Spinal cord (tissue), 10 donors: ENCODE measurements around the gene RPL27A. TPM values are rescaled to one million over a fixed set of nuclear protein-coding genes. Genes with fewer than 3 reads are reported as not detected.
A peak's percentile ranks its signal among the peaks of the same experiment; 100 is the strongest.

Experiments used
- DNase-seq, 6 donors: peaks; one replicate each; pipeline versions ENCODE4 v3.0.0 to v3.0.0-alpha.2; 2013 to 2015; ENCODE audit warnings: low spot score in 6 of 6, low read depth in 4 of 6
- H3K27ac ChIP-seq: one replicate; pipeline ENCODE4 v1.5.1; 2013; ENCODE audit warnings: low read depth, low read length, control low read depth
- H3K27me3 ChIP-seq: one replicate; pipeline ENCODE4 v1.6.1; 2013; ENCODE audit warnings: low read length; ENCODE audit not compliant: control insufficient read depth, insufficient read depth
- H3K36me3 ChIP-seq: one replicate; pipeline ENCODE4 v1.6.1; 2013; ENCODE audit warnings: low read length; ENCODE audit not compliant: control insufficient read depth, insufficient read depth
- H3K4me1 ChIP-seq: one replicate; pipeline ENCODE4 v1.6.1; 2013; ENCODE audit warnings: low read length; ENCODE audit not compliant: control insufficient read depth, insufficient read depth
- H3K4me3 ChIP-seq: one replicate; pipeline ENCODE4 v1.5.1; 2013; ENCODE audit warnings: low read depth, low read length, control low read depth
- H3K9me3 ChIP-seq: one replicate; pipeline ENCODE4 v1.6.1; 2013; ENCODE audit warnings: low read length; ENCODE audit not compliant: control insufficient read depth, insufficient read depth
- WGBS: methylation state at CpG from one replicate; pipeline ENCODE4 v1.1.5; 2013; ENCODE audit warnings: missing lambda C conversion rate; ENCODE audit not compliant: insufficient coverage; 5-methylcytosine and 5-hydroxymethylcytosine counted together
- polyA plus RNA-seq, 2 donors: library from polyadenylated mRNA; unstranded; fragments of 120-200 nt; gene quantifications; one replicate each; pipeline ENCODE4 v1.2.1, GENCODE V29; 2013; ENCODE audit not compliant: insufficient read length in 2 of 2
- total RNA-seq, 2 donors: library from RNA; depleted of rRNA in 1 of 2; stranded (reverse); fragments of 120-200 nt in 1 of 2; fragments of >200 nt in 1 of 2; gene quantifications; one replicate each; pipeline versions ENCODE4 v1.2.3 to v1.2.4, GENCODE V29; 2013 to 2014
- donor health status: healthy.

The RPL27A gene
- total and polyA plus RNA-seq, 4 donors = 507 to 1,424 (median 1,389) TPM

GRCh38 chr11:8706673-8707432 lies 24.3 kb downstream of the RPL27A start:
- peak overlapping the region; percentile 83 for H3K27ac ChIP-seq
- DNase-seq = no peak
- 81% methylated on average over 9 of the region's 14 CpGs for WGBS
- peaks cover 79% of the 10 kb centered on the region for H3K36me3 ChIP-seq
- H3K27me3 ChIP-seq = no peaks in the 10 kb centered on the region
- H3K4me1 ChIP-seq = peaks cover 30% of the 10 kb centered on the region
- no peak overlapping the region for H3K4me3 ChIP-seq
- no peaks in the 10 kb centered on the region for H3K9me3 ChIP-seq

GRCh38 chr11:8707541-8708191 lies 25.1 kb downstream of the RPL27A start:
- Histone ChIP-seq H3K4me3 (no peak overlapping the region), H3K9me3 (no peaks in the 10 kb centered on the region), H3K27me3 (no peaks in the 10 kb centered on the region), H3K27ac (peak overlapping the region; percentile 83), H3K4me1 (peaks cover 30% of the 10 kb centered on the region), H3K36me3 (peaks cover 79% of the 10 kb centered on the region)
- 32% methylated on average over 8 of the region's 10 CpGs for WGBS
- peak in 2 of 6 donors; percentile 59 to 80 for DNase-seq

- WGBS = 23% methylated on average over 10 of the region's 12 CpGs
- Histone ChIP-seq H3K27me3 (no peaks in the 10 kb centered on the region), H3K4me3 (no peak overlapping the region), H3K27ac (peak overlapping the region; percentile 83), H3K4me1 (peaks cover 30% of the 10 kb centered on the region), H3K36me3 (peaks cover 72% of the 10 kb centered on the region), H3K9me3 (no peaks in the 10 kb centered on the region)
- peak in 3 of 6 donors; percentile 49 to 93 (median 86) for DNase-seq
These were observed 26.5 kb downstream of the RPL27A start for GRCh38 chr11:8709002-8709672.

- peaks cover 30% of the 10 kb centered on the region for H3K4me1 ChIP-seq
- H3K27ac ChIP-seq = peak overlapping the region; percentile 83
- DNase-seq = no peak
- peaks cover 77% of the 10 kb centered on the region for H3K36me3 ChIP-seq
- H3K9me3 ChIP-seq = no peaks in the 10 kb centered on the region
- no CpG with 5 or more reads among the region's 4 CpGs for WGBS
- no peak overlapping the region for H3K4me3 ChIP-seq
- H3K27me3 ChIP-seq = no peaks in the 10 kb centered on the region
These were observed 27.2 kb downstream of the RPL27A start for GRCh38 chr11:8709777-8710176.

GRCh38 chr11:8711895-8712442 lies 29.4 kb downstream of the RPL27A start:
- 89% methylated on average over 4 of the region's 5 CpGs for WGBS
- Histone ChIP-seq H3K27ac (no peak overlapping the region), H3K4me3 (no peak overlapping the region), H3K9me3 (no peaks in the 10 kb centered on the region), H3K36me3 (peaks cover 75% of the 10 kb centered on the region), H3K27me3 (no peaks in the 10 kb centered on the region), H3K4me1 (peaks cover 43% of the 10 kb centered on the region)
- DNase-seq = no peak

GRCh38 chr11:8712506-8712905 lies 29.9 kb downstream of the RPL27A start:
- 98% methylated on average over 5 of the region's 12 CpGs for WGBS
- H3K4me3 ChIP-seq = no peak overlapping the region
- H3K27ac ChIP-seq = no peak overlapping the region
- DNase-seq = no peak
- H3K36me3 ChIP-seq = peaks cover 75% of the 10 kb centered on the region
- H3K9me3 ChIP-seq = no peaks in the 10 kb centered on the region
- H3K27me3 ChIP-seq = no peaks in the 10 kb centered on the region
- peaks cover 43% of the 10 kb centered on the region for H3K4me1 ChIP-seq

- WGBS = 88% methylated on average over 8 of the region's 8 CpGs
- Histone ChIP-seq H3K4me1 (peaks cover 41% of the 10 kb centered on the region), H3K9me3 (no peaks in the 10 kb centered on the region), H3K4me3 (no peak overlapping the region), H3K27me3 (no peaks in the 10 kb centered on the region), H3K36me3 (peaks cover 71% of the 10 kb centered on the region), H3K27ac (no peak overlapping the region)
- no peak for DNase-seq
These were observed 31.3 kb downstream of the RPL27A start for GRCh38 chr11:8713760-8714454.

GRCh38 chr11:8714622-8715225 lies 32.1 kb downstream of the RPL27A start:
- no peak overlapping the region for H3K27ac ChIP-seq
- no peak for DNase-seq
- WGBS = 69% methylated on average over 2 of the region's 4 CpGs
- H3K36me3 ChIP-seq = peaks cover 65% of the 10 kb centered on the region
- no peaks in the 10 kb centered on the region for H3K9me3 ChIP-seq
- no peak overlapping the region for H3K4me3 ChIP-seq
- H3K4me1 ChIP-seq = peaks cover 41% of the 10 kb centered on the region
- H3K27me3 ChIP-seq = no peaks in the 10 kb centered on the region

GRCh38 chr11:8715501-8715900 lies 32.9 kb downstream of the RPL27A start:
- WGBS = 71% methylated on average over 15 of the region's 15 CpGs

More at GRCh38 chr11:8715501-8715900, 32.9 kb downstream of the RPL27A start:
- Histone ChIP-seq H3K4me3 (no peak overlapping the region), H3K4me1 (peaks cover 48% of the 10 kb centered on the region), H3K27me3 (no peaks in the 10 kb centered on the region), H3K27ac (no peak overlapping the region), H3K36me3 (peaks cover 62% of the 10 kb centered on the region), H3K9me3 (no peaks in the 10 kb centered on the region)
- no peak for DNase-seq
